Measurements from ENCODE around the gene CPT2. TPM values are rescaled to one million over a fixed set of nuclear protein-coding genes. Genes with fewer than 3 reads are reported as not detected.

Gene CPT2
- total and polyA plus RNA-seq, 2 of the 13 experiments (the other 11 are each of a cell fraction or from before 2014, with no cell fraction given) = 12.6 to 14.6 TPM

DNA sequence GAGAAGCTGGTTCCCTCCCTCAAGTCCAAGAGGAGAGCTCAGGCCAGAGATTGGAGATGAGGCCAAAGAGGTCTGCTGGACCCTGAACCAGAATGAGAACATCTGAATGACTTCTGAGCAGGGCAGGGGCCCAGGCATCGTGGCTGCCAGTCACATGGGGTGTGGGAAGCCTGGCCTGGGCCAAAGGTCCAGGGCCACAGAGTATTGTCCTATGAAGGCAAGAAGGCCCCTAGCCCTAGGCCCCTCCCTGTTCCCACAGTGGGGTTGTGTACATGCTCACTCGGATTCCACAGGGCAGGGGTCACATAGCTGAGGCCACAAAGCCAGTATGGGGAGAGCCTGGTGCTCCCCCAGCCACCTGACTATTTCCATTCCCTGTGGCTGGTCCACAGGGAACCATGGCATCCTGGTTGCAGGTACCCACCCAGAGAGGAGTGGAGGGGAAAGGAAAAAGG lies 35.7 kb upstream of the CPT2 start (continued):
- no peak for TF ChIP-seq LRRFIP1 (CRISPR knock-in tag; conservative IDR thresholded peaks at IDR 0.05)
- peak in 1 of 2 experiments; percentile 95 for TF ChIP-seq EP300 (IDR thresholded peaks at IDR 0.05; ENCODE audit: low read depth in 2 of 2, low read length in 2 of 2)
- peak; percentile 93 for TF ChIP-seq EP300 (CRISPR knock-in tag; IDR thresholded peaks at IDR 0.05; ENCODE audit: borderline replicate concordance)
- TF ChIP-seq HNF4G (IDR thresholded peaks at IDR 0.05; ENCODE audit: borderline replicate concordance, low read depth, low read length) = peak; percentile 99
- TF ChIP-seq HNF4G (CRISPR knock-in tag; IDR thresholded peaks at IDR 0.05; ENCODE audit: borderline replicate concordance, low read depth) = peak; percentile 99
- TF ChIP-seq, protein P1, sequence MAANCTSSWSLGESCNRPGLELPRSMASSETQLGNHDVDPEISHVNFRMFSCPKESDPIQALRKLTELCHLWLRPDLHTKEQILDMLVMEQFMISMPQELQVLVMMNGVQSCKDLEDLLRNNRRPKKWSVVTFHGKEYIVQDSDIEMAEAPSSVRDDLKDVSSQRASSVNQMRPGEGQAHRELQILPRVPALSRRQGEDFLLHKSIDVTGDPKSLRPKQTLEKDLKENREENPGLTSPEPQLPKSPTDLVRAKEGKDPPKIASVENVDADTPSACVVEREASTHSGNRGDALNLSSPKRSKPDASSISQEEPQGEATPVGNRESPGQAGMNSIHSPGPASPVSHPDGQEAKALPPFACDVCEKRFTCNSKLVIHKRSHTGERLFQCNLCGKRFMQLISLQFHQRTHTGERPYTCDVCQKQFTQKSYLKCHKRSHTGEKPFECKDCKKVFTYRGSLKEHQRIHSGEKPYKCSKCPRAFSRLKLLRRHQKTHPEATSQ (CRISPR knock-in tag; IDR thresholded peaks at IDR 0.05; ENCODE audit: borderline replicate concordance) = peak; percentile 20; the same call in 1 of the 2 replicates
- TF ChIP-seq KIAA2018 (CRISPR knock-in tag; IDR thresholded peaks at IDR 0.05; ENCODE audit: borderline replicate concordance) = 0 out of 2 replicates have a peak, but pooled peaks have one; percentile 86
- TF ChIP-seq E2F5 (CRISPR knock-in tag; conservative IDR thresholded peaks at IDR 0.05) = no peak
- no peak for TF ChIP-seq MAFF (IDR thresholded peaks at IDR 0.05; ENCODE audit: low read depth, low read length)
